HG03439 (cell line): ENCODE measurements around the gene DNER.
"Not testable (repeated sequence)": the region's sequence is repeated elsewhere in the genome, so short reads cannot be mapped to it uniquely, and the experiment has no call there.

ENCODE experiments used
- ATAC-seq: cut with Tn5 transposase; IDR thresholded peaks from one replicate; pipeline ENCODE4 v1.9.1; 2021; ENCODE audit warnings: mild to moderate bottlenecking, moderate library complexity; ENCODE audit not compliant: unreplicated experiment

DNER gene

DNA sequence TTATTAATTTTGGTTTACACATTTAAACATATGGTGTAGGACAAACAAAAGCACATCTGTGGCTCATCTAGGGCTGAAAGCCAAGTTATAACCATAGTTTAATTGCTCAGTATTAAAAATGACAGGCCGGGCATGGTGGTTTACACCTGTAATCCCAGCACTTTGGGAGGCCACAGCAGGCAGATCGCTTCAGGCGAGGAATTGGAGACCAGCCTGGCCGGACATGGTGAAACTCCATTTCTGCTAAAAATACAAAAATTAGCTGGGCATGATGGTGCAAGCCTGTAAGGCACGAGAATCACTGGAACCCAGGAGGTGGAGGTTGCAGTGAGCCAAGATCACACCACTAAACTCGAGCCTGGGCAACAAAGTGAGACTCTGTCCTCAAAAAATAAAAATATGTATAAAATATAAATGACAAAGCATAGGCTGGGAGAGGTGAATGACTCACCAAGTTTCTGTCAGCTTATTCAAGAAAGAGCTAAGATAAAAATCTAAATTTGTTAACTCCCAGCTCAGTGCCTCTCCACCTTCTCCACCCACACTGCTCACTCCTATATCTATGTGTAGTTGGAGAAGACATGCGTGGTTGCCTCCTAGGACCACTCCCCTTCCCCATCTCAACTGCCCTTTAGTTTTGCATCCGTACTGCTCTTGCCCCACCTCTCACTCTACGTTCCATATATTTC, 364.1 kb downstream of the DNER start:
- no peak for ATAC-seq

GRCh38 chr2:229348128-229348527, 366.2 kb downstream of the DNER start:
- no peak for ATAC-seq

GRCh38 chr2:229346816-229347540, 367.4 kb downstream of the DNER start:
- no peak for ATAC-seq

GRCh38 chr2:229344955-229345354, 369.4 kb downstream of the DNER start:
- ATAC-seq: no peak

DNA sequence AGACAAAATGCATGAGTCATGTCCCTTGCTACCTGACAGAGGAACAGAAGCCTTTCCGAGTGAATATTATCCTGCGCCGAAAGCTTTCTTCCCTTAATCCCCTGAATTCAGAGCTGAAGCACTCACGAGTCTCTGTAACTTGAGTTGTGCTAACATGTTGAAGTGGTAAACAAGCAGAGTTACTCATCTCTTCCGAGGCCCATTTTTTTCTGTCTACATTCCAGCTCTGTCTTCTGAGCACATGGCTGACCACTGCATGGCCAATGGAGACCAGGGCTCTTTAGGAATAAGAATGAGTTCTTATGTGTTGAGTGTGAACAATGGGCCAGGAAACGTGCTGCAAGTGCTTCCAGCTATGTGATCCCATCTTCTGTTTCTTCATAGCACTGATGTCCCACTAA, 370.2 kb downstream of the DNER start:
- no peak for ATAC-seq

DNA sequence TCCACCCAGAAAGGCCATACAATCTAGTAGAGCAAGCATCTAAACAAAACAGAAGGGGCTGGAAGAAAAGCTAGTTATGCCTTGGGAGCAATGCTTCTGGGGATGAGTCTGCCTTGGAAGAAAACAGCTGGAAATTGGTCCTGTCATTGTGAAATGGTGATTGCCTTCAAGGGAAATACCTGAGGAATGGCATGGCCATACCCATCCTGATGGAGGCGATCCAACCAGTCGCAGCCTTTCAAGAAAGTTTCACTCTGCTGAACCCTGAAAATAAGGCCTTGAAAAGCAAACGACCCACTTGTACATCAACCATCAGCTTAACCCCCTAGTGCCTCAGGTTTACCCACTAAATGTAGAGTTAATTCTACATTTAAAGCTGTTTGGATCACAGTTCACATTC, 370.7 kb downstream of the DNER start:
- ATAC-seq: no peak

- no peak for ATAC-seq
These were observed 372.0 kb downstream of the DNER start for GRCh38 chr2:229342376-229342775.

DNA sequence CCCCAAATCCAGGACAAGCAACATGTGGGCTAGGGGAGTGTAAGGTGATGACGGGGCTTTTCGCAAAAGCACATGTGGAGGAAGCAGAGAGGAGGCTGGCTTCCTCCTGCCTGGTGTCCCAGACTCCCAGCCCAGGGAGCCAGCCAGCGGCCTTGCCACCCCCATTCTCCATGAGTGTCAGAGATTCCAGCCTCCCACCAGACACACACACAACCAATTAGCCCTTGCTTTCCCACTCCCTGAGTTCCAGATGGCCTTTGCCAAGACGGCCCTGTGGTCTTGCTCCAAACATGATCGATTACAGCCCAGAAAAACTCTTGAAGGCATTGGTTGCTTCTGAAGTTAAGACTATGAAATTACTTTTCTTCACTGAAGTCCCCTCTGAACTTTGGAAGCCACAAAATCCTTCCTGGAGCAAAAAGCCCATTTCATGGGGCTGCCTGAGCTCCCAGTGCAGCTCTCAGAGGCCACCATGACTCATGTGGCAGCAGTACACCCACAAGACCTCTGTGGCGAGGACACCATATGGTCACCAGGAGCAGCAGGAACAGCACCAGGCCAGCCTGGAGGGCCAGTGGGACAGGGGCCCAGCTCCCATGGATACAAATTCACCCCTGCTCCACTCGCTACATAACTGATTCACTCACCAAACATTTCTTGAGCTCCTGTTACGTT, 374.1 kb downstream of the DNER start:
- ATAC-seq: no peak

GRCh38 chr2:229339618-229340017, 374.7 kb downstream of the DNER start:
- ATAC-seq: no peak

DNA sequence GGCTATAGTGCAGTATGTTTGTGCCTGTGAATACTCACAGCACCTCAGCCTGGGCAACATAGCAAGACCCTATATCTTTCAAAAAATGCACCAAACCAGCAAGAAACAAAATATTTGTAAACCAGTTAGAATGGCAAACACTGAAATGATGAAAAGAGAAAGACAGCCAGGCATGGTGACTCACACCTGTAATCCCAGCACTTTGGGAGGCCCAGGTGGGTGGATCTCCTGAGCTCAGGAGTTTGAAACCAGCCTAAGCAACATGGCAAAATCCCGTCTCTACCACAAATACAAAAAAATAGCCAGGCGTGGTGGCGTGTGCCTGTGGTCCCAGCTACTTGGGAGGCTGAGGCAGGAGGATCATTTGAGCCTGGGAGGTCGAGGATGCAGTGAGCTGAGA, 375.2 kb downstream of the DNER start:
- not testable (repeated sequence) for ATAC-seq

DNA sequence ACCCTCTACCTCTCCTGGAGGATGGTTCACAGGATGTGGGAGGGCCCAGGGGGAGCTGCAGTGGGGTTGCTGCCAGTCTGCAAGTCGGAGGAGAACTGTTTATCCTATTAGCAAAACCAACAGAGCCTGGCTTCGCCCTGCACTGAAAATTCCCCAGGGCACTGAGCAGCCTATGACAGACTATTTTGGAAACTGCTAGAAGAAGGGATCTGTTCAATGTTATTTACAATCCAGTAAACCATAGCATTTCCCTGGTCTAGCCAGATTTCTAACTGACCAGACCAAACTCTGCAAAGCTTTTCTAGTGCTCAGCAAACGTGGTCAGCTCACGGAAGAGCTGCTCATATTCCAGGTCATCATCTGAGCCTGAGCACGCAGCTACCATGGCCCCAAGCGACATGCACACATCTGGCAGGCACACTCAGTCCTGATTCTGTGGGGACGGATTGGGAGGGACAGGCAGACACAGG, 378.4 kb downstream of the DNER start:
- no peak for ATAC-seq

DNA sequence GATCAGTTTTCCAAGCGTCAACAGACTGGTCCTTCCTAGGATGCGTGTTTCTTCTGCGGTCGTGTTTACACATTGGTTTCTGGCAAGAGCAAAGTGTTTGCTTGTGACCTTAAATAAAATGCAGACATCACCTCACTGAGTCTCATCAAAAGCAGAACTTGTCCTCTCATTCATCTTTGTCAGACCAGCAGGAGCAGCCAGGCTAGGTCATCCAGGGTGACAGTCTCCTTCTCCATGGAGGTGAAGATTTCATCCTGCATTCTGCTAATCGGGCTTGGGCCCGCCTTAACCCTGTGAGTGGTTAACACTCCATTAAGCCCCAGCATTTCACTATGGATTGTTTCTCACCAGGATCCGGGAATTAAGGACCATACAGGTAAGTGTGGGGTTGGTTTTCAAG, 379.0 kb downstream of the DNER start:
- ATAC-seq: no peak

GRCh38 chr2:229330952-229331351, 383.4 kb downstream of the DNER start:
- ATAC-seq: no peak

DNA sequence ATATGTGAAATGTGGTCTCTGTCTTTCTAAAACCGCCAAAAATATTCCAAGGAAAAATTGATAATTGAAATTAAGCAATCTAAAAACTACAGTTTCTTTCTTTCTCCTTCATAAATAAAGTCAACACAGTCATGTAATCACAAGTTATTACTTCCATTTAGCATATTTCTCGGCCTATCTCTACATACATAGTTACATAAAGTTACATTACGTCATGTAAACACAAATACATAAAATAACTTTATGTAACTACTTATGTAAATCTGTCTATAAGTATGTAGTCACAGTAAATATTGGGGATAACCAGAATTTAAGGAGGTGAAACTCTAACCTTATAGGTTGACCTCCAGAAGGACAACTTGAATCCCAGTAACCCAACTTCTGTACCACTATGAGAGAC, 394.8 kb downstream of the DNER start:
- ATAC-seq: no peak

- ATAC-seq: no peak
These were observed 400.2 kb downstream of the DNER start for GRCh38 chr2:229314117-229314516.

DNA sequence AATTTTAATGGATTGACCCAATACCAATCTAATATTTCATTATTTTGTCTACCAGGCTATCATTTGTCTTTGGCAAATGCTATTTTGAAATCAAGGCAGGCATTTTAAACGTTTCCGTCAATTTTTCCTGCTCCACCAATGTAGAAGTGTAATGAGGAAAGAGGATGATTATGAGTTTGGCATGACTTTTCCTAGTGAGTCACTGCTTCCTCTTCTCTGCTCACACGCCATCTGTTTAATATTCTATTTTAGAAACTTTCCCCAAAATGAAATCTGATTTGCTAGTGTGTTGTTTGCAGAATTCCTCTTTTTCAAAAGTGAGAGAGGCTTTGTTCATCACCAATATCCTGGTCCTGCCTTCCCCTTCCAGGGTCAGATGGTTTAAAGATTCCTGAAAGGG, 400.8 kb downstream of the DNER start:
- ATAC-seq: no peak
